SU-DHL-6 (cell line): Measurements from ENCODE around the gene SIGLEC12.

Experiments used
- H2AFZ ChIP-seq: fragments of 200-600 bp; sonication (generic); 2 replicates; pipeline ENCODE4 v1.6.1; 2014; ENCODE audit warnings: low read depth, mild to moderate bottlenecking, moderate library complexity, mixed read lengths, antibody characterized with exemption, low read length; ENCODE audit not compliant: severe bottlenecking
- H3F3A ChIP-seq: fragments of 200-600 bp; shearing (Covaris generic); 2 replicates; pipeline ENCODE4 v1.6.0; 2016; ENCODE audit warnings: antibody characterized with exemption, mild to moderate bottlenecking; ENCODE audit not compliant: insufficient read depth
- H3K27ac ChIP-seq: fragments of 200-600 bp; sonication (generic); 2 replicates; pipeline ENCODE4 v1.5.1; 2016; ENCODE audit warnings: low read depth, mild to moderate bottlenecking, low read length, moderate library complexity, mixed read lengths
- H3K27me3 ChIP-seq: fragments of 200-600 bp; sonication (generic), shearing (Covaris generic); 2 replicates; pipeline ENCODE4 v1.6.0; 2014; ENCODE audit warnings: mild to moderate bottlenecking, low read length
- H3K36me3 ChIP-seq: fragments of 200-600 bp; sonication (generic); 2 replicates; pipeline ENCODE4 v1.6.1; 2014; ENCODE audit warnings: mild to moderate bottlenecking, low read length, mixed read lengths
- H3K4me2 ChIP-seq: fragments of 300-600, 200-600 bp; shearing (Covaris generic), sonication (generic); 2 replicates; pipeline ENCODE4 v1.6.0; 2014; ENCODE audit warnings: low read length, low read depth, mild to moderate bottlenecking; ENCODE audit not compliant: poor library complexity, severe bottlenecking
- H3K4me3 ChIP-seq: fragments of 200-600 bp; sonication (generic); 2 replicates; pipeline ENCODE4 v1.5.1; 2014; ENCODE audit warnings: antibody characterized with exemption, low read length, mild to moderate bottlenecking, mixed read lengths; ENCODE audit not compliant: insufficient read depth, poor library complexity, severe bottlenecking
- H3K79me2 ChIP-seq: fragments of 200-600 bp; sonication (generic); 2 replicates; pipeline ENCODE4 v1.6.1; 2014; ENCODE audit warnings: mild to moderate bottlenecking, low read length, moderate library complexity; ENCODE audit not compliant: insufficient read depth
- H3K9ac ChIP-seq: fragments of 200-600 bp; sonication (generic); 2 replicates; pipeline ENCODE4 v1.7.0; 2014; ENCODE audit warnings: mild to moderate bottlenecking, low read length
- H3K9me2 ChIP-seq: fragments of 200-600 bp; sonication (generic); replicated peaks from 2 replicates; pipeline ENCODE4 v1.6.1; 2014; ENCODE audit warnings: low read length; ENCODE audit not compliant: insufficient read depth
- H3K9me3 ChIP-seq: fragments of 200-600 bp; sonication (generic); 2 replicates; pipeline ENCODE4 v1.6.1; 2014; ENCODE audit warnings: low read length, mixed read lengths; ENCODE audit not compliant: insufficient read depth
- H4K20me1 ChIP-seq: fragments of 200-600 bp; sonication (generic); 2 replicates; pipeline ENCODE4 v1.6.1; 2014; ENCODE audit warnings: low read depth, mild to moderate bottlenecking, antibody characterized with exemption, low read length, moderate library complexity, mixed read lengths
- EZH2phosphoT487 ChIP-seq: fragments of 200-600 bp; sonication (generic), shearing (Covaris generic); conservative IDR thresholded peaks from 2 replicates; pipeline ENCODE4 v1.6.1; 2018; ENCODE audit warnings: mild to moderate bottlenecking, antibody characterized with exemption, low read length, moderate library complexity, mixed read lengths
- TF ChIP-seq, protein P1 (sequence below): fragments of 200-600 bp; sonication (generic); IDR thresholded peaks from one replicate; pipeline ENCODE4 v1.5.1; 2017; ENCODE audit warnings: antibody characterized with exemption, mild to moderate bottlenecking, low read length, moderate library complexity; ENCODE audit not compliant: insufficient read depth, poor library complexity, severe bottlenecking

Gene SIGLEC12

DNA sequence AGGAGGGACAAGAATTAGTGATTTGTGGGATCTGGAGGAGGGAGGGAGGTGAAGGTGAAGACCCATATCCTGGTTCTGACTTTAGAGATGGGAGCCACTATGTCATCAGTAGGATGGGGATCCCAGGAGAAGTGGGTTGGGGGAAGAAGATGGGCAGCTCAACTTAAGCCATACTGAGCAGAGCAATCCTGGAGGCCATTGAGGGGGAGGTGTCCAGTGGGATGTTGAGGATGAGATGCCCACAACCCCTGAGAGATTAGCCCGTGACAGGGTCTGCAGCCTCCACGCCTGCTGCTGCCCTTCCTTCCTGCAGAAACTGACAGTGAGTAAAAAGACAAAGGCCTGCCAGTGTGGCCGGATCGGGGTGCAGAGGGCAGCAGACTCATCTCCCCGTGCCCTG is 41.1 kb upstream of the SIGLEC12 start:
- TF ChIP-seq, protein P1, sequence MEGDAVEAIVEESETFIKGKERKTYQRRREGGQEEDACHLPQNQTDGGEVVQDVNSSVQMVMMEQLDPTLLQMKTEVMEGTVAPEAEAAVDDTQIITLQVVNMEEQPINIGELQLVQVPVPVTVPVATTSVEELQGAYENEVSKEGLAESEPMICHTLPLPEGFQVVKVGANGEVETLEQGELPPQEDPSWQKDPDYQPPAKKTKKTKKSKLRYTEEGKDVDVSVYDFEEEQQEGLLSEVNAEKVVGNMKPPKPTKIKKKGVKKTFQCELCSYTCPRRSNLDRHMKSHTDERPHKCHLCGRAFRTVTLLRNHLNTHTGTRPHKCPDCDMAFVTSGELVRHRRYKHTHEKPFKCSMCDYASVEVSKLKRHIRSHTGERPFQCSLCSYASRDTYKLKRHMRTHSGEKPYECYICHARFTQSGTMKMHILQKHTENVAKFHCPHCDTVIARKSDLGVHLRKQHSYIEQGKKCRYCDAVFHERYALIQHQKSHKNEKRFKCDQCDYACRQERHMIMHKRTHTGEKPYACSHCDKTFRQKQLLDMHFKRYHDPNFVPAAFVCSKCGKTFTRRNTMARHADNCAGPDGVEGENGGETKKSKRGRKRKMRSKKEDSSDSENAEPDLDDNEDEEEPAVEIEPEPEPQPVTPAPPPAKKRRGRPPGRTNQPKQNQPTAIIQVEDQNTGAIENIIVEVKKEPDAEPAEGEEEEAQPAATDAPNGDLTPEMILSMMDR: no peak
- no peak for TF ChIP-seq EZH2phosphoT487
- no peak overlapping the region for H3K9ac ChIP-seq

DNA sequence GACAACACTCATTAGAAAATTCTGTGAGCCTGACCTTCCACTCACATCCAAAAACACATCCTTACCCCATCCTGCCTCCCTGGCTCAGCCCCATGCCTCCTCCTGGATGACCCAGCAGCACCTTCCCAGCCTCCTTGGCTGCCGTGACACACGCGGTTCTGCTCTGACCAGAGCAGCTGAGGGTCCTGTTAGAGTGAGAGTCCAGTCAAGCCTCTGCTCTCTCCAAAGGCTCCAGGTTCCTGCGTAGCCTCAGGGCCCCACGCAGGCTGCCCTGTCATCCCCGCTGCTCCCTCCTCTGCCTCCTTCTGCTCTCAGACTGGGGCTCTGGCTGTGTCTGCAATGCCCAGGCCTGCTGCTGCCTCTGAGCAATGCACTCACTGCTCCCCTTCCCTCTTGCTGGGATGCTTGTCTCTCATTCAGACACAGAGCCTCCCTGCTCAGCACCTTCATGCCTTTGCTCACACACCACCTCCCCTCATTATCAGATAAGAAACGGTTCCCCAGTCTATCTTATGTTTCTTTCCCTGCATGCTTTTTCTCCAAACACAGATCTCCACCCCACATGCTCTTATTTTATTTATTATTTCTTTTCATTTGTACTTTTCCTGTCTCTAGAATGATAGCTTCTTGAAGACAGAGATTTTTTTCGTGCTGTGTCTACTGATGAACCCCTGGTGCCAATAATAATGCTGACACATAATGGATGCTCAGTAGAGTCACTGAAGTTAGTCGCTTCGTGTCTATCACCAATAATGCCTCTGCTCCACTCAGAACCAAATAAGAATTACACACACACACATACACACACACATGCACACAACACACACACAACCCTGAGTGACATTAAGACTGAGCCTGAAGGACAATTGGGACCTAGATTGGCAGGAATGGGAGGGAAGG is 40.1 kb upstream of the SIGLEC12 start:
- H3K9me3 ChIP-seq: no peaks in the 10 kb centered on the region
- no peak for TF ChIP-seq EZH2phosphoT487
- TF ChIP-seq, protein P1: no peak
- no peaks in the 10 kb centered on the region for H3K27me3 ChIP-seq
- H3K4me3 ChIP-seq: no peak overlapping the region
- H3K9ac ChIP-seq: no peak overlapping the region
- no peaks in the 10 kb centered on the region for H3K79me2 ChIP-seq
- no peak overlapping the region for H3K27ac ChIP-seq
- no peak overlapping the region for H3K4me2 ChIP-seq
- H2AFZ ChIP-seq: no peak overlapping the region
- H3K36me3 ChIP-seq: no peaks in the 10 kb centered on the region
- no peaks in the 10 kb centered on the region for H4K20me1 ChIP-seq
- no peaks in the 10 kb centered on the region for H3K9me2 ChIP-seq
- no peaks in the 10 kb centered on the region for H3F3A ChIP-seq

More for the DNA sequence above, 41.1 kb upstream of the SIGLEC12 start:
- no peaks in the 10 kb centered on the region for H3K27me3 ChIP-seq
- H3K79me2 ChIP-seq: no peaks in the 10 kb centered on the region
- H4K20me1 ChIP-seq: no peaks in the 10 kb centered on the region
- no peak overlapping the region for H3K4me2 ChIP-seq
- H3K9me3 ChIP-seq: no peaks in the 10 kb centered on the region
- H3K36me3 ChIP-seq: no peaks in the 10 kb centered on the region
- H3K4me3 ChIP-seq: no peak overlapping the region
- H2AFZ ChIP-seq: no peak overlapping the region
- H3K27ac ChIP-seq: no peak overlapping the region
- H3K9me2 ChIP-seq: no peaks in the 10 kb centered on the region
- H3F3A ChIP-seq: no peaks in the 10 kb centered on the region

DNA sequence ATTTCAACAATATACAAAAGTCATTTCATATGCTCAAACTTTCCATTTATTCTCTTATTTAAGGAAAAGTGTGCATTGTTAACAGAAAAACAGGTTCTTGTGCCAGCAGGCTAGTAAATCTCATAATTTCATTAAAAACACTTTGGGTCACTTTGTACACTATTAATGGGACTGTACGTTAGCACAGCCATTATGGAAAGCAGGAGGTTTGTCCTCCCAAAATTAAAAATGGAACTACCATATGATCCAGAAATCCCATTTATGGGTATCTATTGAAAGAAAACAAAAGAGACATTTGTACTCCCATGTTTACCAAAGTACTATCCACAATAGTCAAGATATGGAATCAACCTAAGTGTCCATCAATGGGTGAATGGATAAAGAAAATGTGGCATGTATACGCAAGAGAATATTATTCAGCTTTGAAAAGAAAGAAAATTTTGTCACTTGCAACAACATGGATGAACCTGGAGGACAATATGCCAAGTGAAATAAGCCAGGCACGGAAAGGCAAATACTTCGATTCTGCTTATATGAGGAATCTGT is 38.3 kb upstream of the SIGLEC12 start:
- Histone ChIP-seq H3K4me2 (no peak overlapping the region), H2AFZ (no peak overlapping the region), H3K9me2 (no peaks in the 10 kb centered on the region), H3K36me3 (no peaks in the 10 kb centered on the region), H3K27me3 (no peaks in the 10 kb centered on the region), H4K20me1 (no peaks in the 10 kb centered on the region), H3K9me3 (no peaks in the 10 kb centered on the region), H3F3A (no peaks in the 10 kb centered on the region), H3K4me3 (no peak overlapping the region), H3K27ac (no peak overlapping the region), H3K9ac (no peak overlapping the region), H3K79me2 (no peaks in the 10 kb centered on the region)
- no peak for TF ChIP-seq EZH2phosphoT487
- TF ChIP-seq, protein P1: no peak
